Measurements from ENCODE around the gene SERPINA6.

DNA sequence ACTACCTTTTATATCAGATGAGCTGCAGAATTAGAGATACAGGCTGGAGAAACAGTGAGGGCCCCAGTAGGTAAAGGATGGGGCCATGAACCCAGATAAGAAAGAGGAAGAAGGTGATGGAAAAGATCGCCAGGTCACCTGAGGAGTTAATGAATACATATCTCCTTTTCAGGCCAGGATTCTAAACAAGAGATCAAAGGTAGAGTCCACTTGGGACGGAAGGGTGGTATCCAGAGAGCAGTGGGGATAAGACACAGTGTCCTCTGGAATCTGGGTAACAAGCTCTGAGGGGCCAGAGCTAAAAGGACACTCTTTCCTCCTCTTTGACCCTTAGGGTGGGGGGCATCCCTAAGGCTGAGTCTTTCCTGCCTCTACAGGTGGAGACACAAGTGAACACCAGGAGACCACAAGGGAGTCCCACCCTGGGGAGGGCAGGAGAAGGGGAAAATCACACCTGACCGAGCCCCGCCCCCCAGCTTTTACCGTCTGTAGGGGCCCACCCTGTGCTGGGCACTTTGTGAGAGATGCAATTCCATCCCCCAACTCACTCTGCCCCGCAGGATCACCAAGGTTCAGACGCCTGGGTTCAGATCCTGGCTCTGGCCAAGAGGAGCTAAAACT is 37.9 kb upstream of the SERPINA6 start:
- no peak for TF ChIP-seq CTCF (IDR thresholded peaks at IDR 0.05; ENCODE audit: insufficient read depth, low read depth, low read length)
- no peak for TF ChIP-seq EZH2 (IDR thresholded peaks at IDR 0.05; ENCODE audit: insufficient read depth, low read length)

Measured in astrocyte (in vitro differentiated cells and primary cell).